ENCODE data around the gene ATAD3A.
"Not testable (repeated sequence)": the region's sequence is repeated elsewhere in the genome, so short reads cannot be mapped to it uniquely, and the experiment has no call there.

Gene ATAD3A

GRCh38 chr1:1490633-1491230 is 21.2 kb upstream of the ATAD3A start:
- no peak for DNase-seq

DNA sequence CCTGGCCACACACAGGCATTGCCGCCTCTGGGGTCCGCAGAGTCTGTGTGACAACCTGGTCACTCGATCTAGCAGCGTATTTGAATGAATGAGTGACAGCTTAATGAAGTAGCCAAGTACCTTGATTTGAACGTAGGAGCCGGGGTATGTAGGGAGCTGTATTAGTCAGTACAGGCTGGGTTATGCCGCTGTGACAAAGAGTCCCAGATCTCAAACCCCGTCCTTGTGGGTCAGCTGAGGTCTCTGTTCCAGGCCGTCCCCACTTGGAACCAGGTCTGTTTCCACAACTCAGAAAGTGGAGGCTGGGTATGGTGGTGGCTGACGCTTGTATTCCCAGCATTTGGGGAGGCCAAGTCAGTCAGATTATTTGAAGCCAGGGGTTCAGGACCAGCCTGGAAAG is 20.4 kb upstream of the ATAD3A start:
- DNase-seq, result no peak

GRCh38 chr1:1494311-1494710 is 17.7 kb upstream of the ATAD3A start:
- DNase-seq, result not testable (repeated sequence)

GRCh38 chr1:1495461-1495975 is 16.4 kb upstream of the ATAD3A start:
- DNase-seq, result not testable (repeated sequence)

- peak; percentile 15 for DNase-seq
These were observed 7.1 kb upstream of the ATAD3A start for GRCh38 chr1:1504777-1505365.

GRCh38 chr1:1505366-1505798 is 6.6 kb upstream of the ATAD3A start:
- DNase-seq, result not testable (repeated sequence)

- not testable (repeated sequence) for DNase-seq
These were observed 6.2 kb upstream of the ATAD3A start for GRCh38 chr1:1505801-1506200.

- no peak for DNase-seq
These were observed 4.7 kb upstream of the ATAD3A start for GRCh38 chr1:1507305-1507704.

- not testable (repeated sequence) for DNase-seq
These were observed 3.0 kb upstream of the ATAD3A start for GRCh38 chr1:1508775-1509464.

DNA sequence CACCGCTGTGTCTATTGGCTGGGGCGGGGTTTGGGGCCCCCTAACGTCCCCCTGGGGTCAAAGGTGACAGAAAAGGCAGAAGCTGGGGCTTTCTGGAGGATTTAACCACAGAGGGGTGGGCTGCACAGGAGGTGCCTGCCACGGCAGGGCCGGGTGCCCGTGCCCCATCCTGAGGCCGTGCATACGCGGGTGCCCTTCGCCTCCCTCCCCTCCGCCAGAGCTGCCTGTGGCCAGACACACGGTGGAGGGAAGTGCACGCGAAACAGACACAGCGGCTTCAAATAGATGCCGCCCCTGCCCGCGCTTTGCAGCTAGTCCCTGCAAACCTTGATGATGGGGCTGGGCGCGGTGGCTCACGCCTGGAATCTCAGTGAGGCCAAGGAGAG is 2.5 kb upstream of the ATAD3A start:
- not testable (repeated sequence) for DNase-seq

DNA sequence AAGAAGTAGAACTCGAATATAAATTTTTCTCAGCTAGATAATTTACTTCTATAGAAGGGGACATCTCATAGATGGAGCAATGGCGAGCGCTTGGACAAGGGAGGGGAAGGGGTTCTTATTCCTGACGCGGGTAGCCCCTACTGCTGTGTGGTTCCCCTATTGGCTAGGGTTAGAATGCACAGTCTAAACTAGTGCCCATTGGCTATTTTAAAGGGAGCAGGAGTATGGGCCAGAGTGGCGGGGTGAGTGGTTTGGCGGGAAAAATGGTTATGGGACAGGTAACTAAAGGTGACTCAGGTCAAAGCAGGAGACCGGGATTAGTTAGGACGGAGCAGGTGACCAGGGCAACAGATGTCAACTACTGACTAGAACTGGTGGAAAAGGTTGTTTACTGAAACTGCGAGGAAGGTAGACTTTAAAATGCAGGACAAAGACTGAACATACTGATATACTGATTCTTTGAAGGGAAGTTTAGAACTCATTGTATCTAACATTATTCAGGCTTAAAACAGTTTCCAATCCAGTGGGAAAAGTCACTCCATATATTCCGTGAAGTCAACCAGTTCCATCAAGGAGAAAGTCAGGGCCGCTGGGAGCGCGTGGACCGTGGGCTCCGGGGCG is 940 bp upstream of the ATAD3A start:
- DNase-seq, result no peak

DNA sequence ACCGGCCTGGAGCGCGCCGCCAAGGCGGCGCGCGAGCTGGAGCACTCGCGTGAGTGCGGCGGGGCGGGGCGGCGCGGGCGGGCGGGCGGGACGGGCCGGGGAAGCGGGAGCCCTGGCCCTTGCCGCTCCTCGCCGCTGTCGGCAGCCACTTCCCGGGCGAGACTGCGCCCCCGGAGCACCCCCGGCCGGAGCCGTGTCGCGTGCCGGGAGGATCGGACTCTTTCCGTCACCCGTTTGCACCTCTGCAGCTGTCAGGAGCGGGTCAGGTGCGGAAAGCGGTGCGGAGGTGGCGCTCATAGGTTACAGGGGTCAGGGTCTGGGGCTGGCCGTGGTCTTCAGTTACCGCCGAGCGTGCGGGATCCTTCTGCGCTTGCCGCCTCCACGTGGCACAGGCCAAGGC is 463 bp downstream of the ATAD3A start:
- DNase-seq, result not testable (repeated sequence)

GRCh38 chr1:1513675-1514074 is 1.7 kb downstream of the ATAD3A start:
- not testable (repeated sequence) for DNase-seq

- DNase-seq, result not testable (repeated sequence)
These were observed 2.4 kb downstream of the ATAD3A start for GRCh38 chr1:1514376-1514775.

GRCh38 chr1:1516923-1517322 is 5.0 kb downstream of the ATAD3A start:
- not testable (repeated sequence) for DNase-seq

- DNase-seq, result no peak
These were observed 6.1 kb downstream of the ATAD3A start for GRCh38 chr1:1517973-1518620.

DNA sequence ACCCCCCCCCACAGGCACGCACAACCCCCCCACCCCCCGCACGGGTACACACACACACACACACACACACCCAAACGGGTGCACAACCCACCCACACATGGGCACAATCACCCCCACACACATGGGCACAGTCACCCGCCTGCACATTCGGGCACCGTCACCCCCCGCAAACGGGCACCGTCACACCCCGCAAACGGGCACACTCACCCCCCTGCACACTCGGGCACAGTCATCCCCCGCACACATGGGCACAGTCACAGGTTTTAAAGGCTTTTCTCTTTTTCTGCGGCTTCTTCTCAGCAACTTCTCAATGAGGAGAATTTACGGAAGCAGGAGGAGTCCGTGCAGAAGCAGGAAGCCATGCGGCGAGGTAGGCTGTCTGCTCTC is 6.7 kb downstream of the ATAD3A start:
- DNase-seq, result not testable (repeated sequence)

DNA sequence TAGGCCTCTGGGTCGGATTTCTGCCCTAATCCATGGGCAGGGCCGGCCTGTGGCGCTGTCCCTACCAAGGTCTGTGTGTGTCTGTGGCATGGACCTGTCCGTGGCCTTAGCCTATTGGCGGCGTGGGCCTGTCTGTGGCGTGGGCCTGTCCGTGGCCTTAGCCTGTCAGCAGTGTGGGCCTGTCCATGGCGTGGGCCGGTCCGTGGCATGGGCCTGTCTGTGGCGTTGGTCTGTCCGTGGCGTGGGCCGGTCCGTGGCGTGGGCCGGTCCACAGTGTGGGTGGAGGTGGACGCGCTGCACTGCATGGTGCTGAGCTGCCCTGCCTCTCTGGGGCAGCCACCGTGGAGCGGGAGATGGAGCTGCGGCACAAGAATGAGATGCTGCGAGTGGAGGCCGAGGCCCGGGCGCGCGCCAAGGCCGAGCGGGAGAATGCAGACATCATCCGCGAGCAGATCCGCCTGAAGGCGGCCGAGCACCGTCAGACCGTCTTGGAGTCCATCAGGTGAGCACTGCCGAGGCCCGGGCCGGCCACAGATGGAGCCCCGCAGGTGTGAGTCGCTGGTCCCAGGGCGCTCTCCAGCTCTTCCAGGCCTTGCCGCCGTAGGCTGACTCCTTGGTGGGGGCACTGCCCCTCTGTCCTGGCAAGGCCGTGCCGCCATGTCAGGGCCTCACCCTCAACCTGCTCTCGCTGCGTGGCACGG is 8.0 kb downstream of the ATAD3A start:
- DNase-seq, result not testable (repeated sequence)

DNA sequence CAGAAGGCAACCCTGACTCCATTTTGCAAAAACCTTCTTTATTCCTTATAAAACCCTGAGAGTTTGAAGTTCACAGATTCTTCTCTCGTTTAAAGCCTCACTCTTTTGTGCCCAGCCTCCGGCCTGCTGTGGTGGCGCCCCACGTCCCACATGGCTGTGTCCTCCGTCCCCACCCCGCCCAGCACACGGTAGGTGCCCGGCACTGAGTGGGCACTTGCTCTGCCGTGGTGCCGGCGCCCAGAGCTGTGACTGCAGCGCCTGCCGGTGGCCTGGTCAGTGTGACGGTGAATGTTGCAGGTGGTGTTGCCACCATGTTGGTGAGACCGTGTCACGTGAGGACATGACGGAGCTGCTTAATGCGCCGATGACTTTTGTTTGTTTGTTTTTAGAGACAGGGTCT is 9.4 kb downstream of the ATAD3A start:
- DNase-seq, result no peak

DNA sequence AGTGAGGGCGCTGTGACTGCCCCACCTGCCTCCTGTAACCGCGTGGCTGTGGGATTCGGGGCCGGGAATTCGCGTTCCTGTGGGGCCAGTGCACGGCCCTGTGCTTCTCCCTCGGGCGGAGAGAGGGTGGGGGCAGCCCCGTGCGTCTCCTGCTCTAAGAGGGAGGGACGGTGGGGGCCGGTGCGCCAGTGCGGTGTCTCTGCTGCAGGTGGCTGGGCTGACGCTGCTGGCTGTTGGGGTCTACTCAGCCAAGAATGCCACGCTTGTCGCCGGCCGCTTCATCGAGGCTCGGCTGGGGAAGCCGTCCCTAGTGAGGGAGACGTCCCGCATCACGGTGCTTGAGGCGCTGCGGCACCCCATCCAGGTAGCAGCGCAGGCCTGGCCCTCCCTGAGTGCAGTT is 10.6 kb downstream of the ATAD3A start:
- not testable (repeated sequence) for DNase-seq

- not testable (repeated sequence) for DNase-seq
These were observed 11.3 kb downstream of the ATAD3A start for GRCh38 chr1:1523226-1523625.

- DNase-seq, result not testable (repeated sequence)
These were observed 11.7 kb downstream of the ATAD3A start for GRCh38 chr1:1523651-1524050.
